CD14-positive monocyte (primary cell): ENCODE results near the gene ESF1. TPM values are rescaled to one million over a fixed set of nuclear protein-coding genes. Genes with fewer than 3 reads are reported as not detected.
A peak's percentile ranks its signal among the peaks of the same experiment; 100 is the strongest.

Experiments
- DNase-seq, 3 donors: peaks; one replicate each; pipeline ENCODE4 v3.0.0-alpha.2; 2011 to 2022
- H2AFZ ChIP-seq: 2 replicates; pipeline ENCODE4 v1.6.0; 2012; ENCODE audit warnings: mild to moderate bottlenecking, low read depth, low read length, inconsistent platforms; ENCODE audit not compliant: insufficient read depth, poor library complexity, severe bottlenecking
- H3K27ac ChIP-seq, 2 donors: 1 replicate in 1 of 2; 2 replicates in 1 of 2; pipeline ENCODE4 v1.5.1; 2012 to 2013; ENCODE audit warnings: low read length in 2 of 2, control low read depth in 1 of 2, inconsistent platforms in 1 of 2, low read depth in 1 of 2, mild to moderate bottlenecking in 1 of 2
- H3K27me3 ChIP-seq, 2 donors: one replicate each; pipeline versions ENCODE4 v1.6.0 to v1.6.1; 2011 to 2013; ENCODE audit warnings: low read length in 2 of 2; ENCODE audit not compliant: control insufficient read depth in 2 of 2, insufficient read depth in 2 of 2
- H3K36me3 ChIP-seq, 2 donors: replicated peaks in 1 of 2; 1 replicate in 1 of 2; 2 replicates in 1 of 2; pipeline versions ENCODE4 v1.5.1 to v1.6.1; 2012 to 2013; ENCODE audit warnings: low read length in 2 of 2, control low read depth in 1 of 2, inconsistent platforms in 1 of 2, mild to moderate bottlenecking in 1 of 2; ENCODE audit not compliant: insufficient read depth in 2 of 2, control insufficient read depth in 1 of 2
- H3K4me1 ChIP-seq, 2 donors: 1 replicate in 1 of 2; 2 replicates in 1 of 2; pipeline versions ENCODE4 v1.5.1 to v1.6.1; 2012 to 2013; ENCODE audit warnings: low read length in 2 of 2, control low read depth in 1 of 2, inconsistent platforms in 1 of 2, mild to moderate bottlenecking in 1 of 2, moderate library complexity in 1 of 2; ENCODE audit not compliant: insufficient read depth in 2 of 2, control insufficient read depth in 1 of 2
- H3K4me2 ChIP-seq: replicated peaks from 2 replicates; pipeline ENCODE3; 2012; ENCODE audit warnings: low read length, moderate library complexity, mild to moderate bottlenecking; ENCODE audit not compliant: poor library complexity, severe bottlenecking; ENCODE audit errors: extremely low read depth
- H3K4me3 ChIP-seq, 3 experiments: fragments of 200-600 bp in 1 of 3; sonication (generic) in 1 of 3; replicated peaks in 1 of 3; 1 replicate in 2 of 3; 2 replicates in 1 of 3; pipeline ENCODE4 v1.5.1; 2011 to 2013; ENCODE audit warnings: low read length in 3 of 3, mild to moderate bottlenecking in 3 of 3, control low read depth in 2 of 3, low read depth in 2 of 3, inconsistent platforms in 1 of 3, moderate library complexity in 1 of 3
- H3K79me2 ChIP-seq: 2 replicates; pipeline ENCODE4 v1.6.0; 2012; ENCODE audit warnings: mild to moderate bottlenecking, control low read depth, inconsistent platforms, low read length, moderate library complexity; ENCODE audit not compliant: insufficient read depth
- H3K9ac ChIP-seq: 2 replicates; pipeline ENCODE4 v1.6.0; 2017; ENCODE audit warnings: low read length, mild to moderate bottlenecking; ENCODE audit not compliant: insufficient read depth, poor library complexity, severe bottlenecking
- H3K9me3 ChIP-seq, 2 donors: replicated peaks in 1 of 2; 1 replicate in 1 of 2; 2 replicates in 1 of 2; pipeline versions ENCODE4 v1.5.1 to v1.6.1; 2012 to 2013; ENCODE audit warnings: low read length in 2 of 2, control low read depth in 1 of 2; ENCODE audit not compliant: control insufficient read depth in 1 of 2, insufficient read depth in 1 of 2
- H4K20me1 ChIP-seq: 2 replicates; pipeline ENCODE4 v1.6.0; 2012; ENCODE audit warnings: mild to moderate bottlenecking, low read length, control low read depth, moderate library complexity; ENCODE audit not compliant: insufficient read depth
- H3K27ac Mint-ChIP-seq, 7 donors: one replicate each; pipeline ENCODE4 v1.8.0; 2020; ENCODE audit warnings: mild to moderate bottlenecking in 7 of 7, mixed read lengths in 7 of 7, moderate library complexity in 6 of 7, inconsistent platforms in 2 of 7
- H3K27me3 Mint-ChIP-seq, 3 donors: one replicate each; pipeline ENCODE4 v1.8.0; 2021 to 2022; ENCODE audit warnings: low read depth in 3 of 3, mild to moderate bottlenecking in 3 of 3, mixed read lengths in 3 of 3, moderate library complexity in 3 of 3, inconsistent platforms in 1 of 3
- H3K36me3 Mint-ChIP-seq, 2 donors: one replicate each; pipeline ENCODE4 v1.8.0; 2020; ENCODE audit warnings: mixed read lengths in 2 of 2, inconsistent platforms in 1 of 2, mild to moderate bottlenecking in 1 of 2
- H3K4me1 Mint-ChIP-seq: one replicate; pipeline ENCODE4 v1.8.0; 2020; ENCODE audit warnings: mild to moderate bottlenecking, mixed read lengths
- H3K4me3 Mint-ChIP-seq, 2 donors: one replicate each; pipeline ENCODE4 v1.8.0; 2020; ENCODE audit warnings: mild to moderate bottlenecking in 2 of 2, mixed read lengths in 2 of 2, moderate library complexity in 1 of 2
- H3K9me3 Mint-ChIP-seq, 7 donors: one replicate each; pipeline ENCODE4 v1.8.0; 2020 to 2022; ENCODE audit warnings: mixed read lengths in 7 of 7, mild to moderate bottlenecking in 6 of 7, moderate library complexity in 6 of 7, inconsistent platforms in 2 of 7
- WGBS: methylation state at CpG from one replicate; pipeline ENCODE4 v1.1.5; 2013; ENCODE audit warnings: missing lambda C conversion rate; ENCODE audit not compliant: insufficient coverage; 5-methylcytosine and 5-hydroxymethylcytosine counted together
- intact Hi-C, 2 donors: fragments of 100-400 bp; cut with micrococcal nuclease; formaldehyde crosslinking; loops; one replicate each; pipeline versions ENCODE4 v1.15.0 to v1.15.1; 2023
- polyA plus RNA-seq, 3 donors: library from polyadenylated mRNA; depleted of rRNA in 1 of 3; unstranded in 2 of 3; stranded (reverse) in 1 of 3; fragments of 300-500 nt in 2 of 3; fragments of >200 nt in 1 of 3; fragmentation: Illumina TruSeq in 2 of 3; gene quantifications; 1 replicate in 2 of 3; 2 replicates in 1 of 3; pipeline ENCODE4 v1.2.3, GENCODE V29; 2012 to 2021
- TF ChIP-seq, protein P1 (sequence below): fragments of 200-600 bp; IDR thresholded peaks from one replicate; pipeline ENCODE4 v1.8.0; 2022; ENCODE audit warnings: antibody characterized with exemption, mild to moderate bottlenecking

Gene ESF1
- polyA plus RNA-seq, 3 donors = 0.73 to 2.3 (median 1.7) TPM

DNA sequence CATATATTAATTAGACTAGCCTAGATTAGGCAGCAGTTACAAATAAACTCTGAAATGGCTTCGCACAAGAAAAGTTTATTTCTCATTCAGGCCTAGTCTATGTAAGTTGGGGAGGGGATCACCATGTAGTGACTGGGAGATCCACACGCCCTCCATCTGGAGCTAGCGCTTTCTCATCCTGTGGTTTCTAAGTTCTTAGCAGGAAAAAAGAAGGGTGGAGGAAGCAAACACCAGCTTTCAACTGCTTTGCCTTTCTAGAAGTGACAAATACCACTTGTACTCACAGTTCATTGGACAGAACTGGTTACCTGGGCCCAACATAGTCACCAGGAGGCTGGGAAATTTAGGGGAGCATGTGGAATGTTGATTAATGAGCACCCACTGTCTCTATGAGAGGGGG is 46.8 kb upstream of the ESF1 start:
- H3K9me3 Mint-ChIP-seq = peaks cover 0 to 3% (median 0%) of the 10 kb centered on the region in 7 donors
- 67% methylated on average over 2 of the region's 3 CpGs for WGBS
- TF ChIP-seq, protein P1, sequence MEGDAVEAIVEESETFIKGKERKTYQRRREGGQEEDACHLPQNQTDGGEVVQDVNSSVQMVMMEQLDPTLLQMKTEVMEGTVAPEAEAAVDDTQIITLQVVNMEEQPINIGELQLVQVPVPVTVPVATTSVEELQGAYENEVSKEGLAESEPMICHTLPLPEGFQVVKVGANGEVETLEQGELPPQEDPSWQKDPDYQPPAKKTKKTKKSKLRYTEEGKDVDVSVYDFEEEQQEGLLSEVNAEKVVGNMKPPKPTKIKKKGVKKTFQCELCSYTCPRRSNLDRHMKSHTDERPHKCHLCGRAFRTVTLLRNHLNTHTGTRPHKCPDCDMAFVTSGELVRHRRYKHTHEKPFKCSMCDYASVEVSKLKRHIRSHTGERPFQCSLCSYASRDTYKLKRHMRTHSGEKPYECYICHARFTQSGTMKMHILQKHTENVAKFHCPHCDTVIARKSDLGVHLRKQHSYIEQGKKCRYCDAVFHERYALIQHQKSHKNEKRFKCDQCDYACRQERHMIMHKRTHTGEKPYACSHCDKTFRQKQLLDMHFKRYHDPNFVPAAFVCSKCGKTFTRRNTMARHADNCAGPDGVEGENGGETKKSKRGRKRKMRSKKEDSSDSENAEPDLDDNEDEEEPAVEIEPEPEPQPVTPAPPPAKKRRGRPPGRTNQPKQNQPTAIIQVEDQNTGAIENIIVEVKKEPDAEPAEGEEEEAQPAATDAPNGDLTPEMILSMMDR = no peak
- H3K36me3 Mint-ChIP-seq = no peaks in the 10 kb centered on the region
- no peak overlapping the region for H3K4me3 ChIP-seq
- no peak overlapping the region for H3K4me3 Mint-ChIP-seq
- H4K20me1 ChIP-seq = no peaks in the 10 kb centered on the region
- peaks cover 0 to under 1% of the 10 kb centered on the region in 2 donors for H3K27me3 ChIP-seq
- DNase-seq = no peak
- no peak overlapping the region for H3K4me2 ChIP-seq
- peaks cover 1 to 6% (median 2%) of the 10 kb centered on the region in 3 donors for H3K27me3 Mint-ChIP-seq
- no peaks in the 10 kb centered on the region for H3K79me2 ChIP-seq
- H3K4me1 Mint-ChIP-seq = peaks cover 7% of the 10 kb centered on the region
- H2AFZ ChIP-seq = no peak overlapping the region
- H3K9ac ChIP-seq = no peak overlapping the region
- no peak overlapping the region for H3K27ac ChIP-seq
- intact Hi-C loops = no loop called here
- H3K27ac Mint-ChIP-seq = no peak overlapping the region
- H3K36me3 ChIP-seq = no peaks in the 10 kb centered on the region
- H3K9me3 ChIP-seq = no peaks in the 10 kb centered on the region
- peaks cover under 1 to 4% of the 10 kb centered on the region in 2 donors for H3K4me1 ChIP-seq

DNA sequence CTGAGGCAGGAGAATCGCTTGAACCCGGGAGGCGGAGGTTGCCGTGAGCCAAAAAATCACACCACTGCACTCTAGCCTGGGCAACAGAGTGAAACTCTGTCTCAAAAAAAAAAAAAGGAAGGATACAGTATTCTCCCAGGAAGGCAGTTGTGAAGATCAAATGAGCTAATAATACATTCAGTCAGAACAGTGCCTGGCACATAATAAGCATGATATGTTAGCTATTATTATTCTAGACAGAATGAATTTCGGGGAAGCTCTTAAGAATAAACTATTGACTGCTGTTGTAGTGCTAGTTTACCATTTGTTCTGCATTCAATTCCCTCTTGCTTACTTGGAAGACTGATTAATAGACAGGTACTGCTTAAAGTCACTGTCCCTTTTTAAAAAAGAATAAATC is 40.7 kb upstream of the ESF1 start:
- Histone ChIP-seq H3K4me1 (peaks cover 25 to 28% of the 10 kb centered on the region in 2 donors), H3K4me3 (peak overlapping the region in 1 of 3 experiments; percentile 29), H3K36me3 (no peaks in the 10 kb centered on the region), H3K9me3 (no peaks in the 10 kb centered on the region), H4K20me1 (no peaks in the 10 kb centered on the region), H3K27ac (no peak overlapping the region), H3K4me2 (peak overlapping the region; percentile 37), H3K79me2 (no peaks in the 10 kb centered on the region), H2AFZ (peak overlapping the region; percentile 34), H3K27me3 (no peaks in the 10 kb centered on the region), H3K9ac (no peak overlapping the region)
- H3K9me3 Mint-ChIP-seq = peaks cover 0 to 3% (median 0%) of the 10 kb centered on the region in 7 donors
- DNase-seq = no peak
- H3K27ac Mint-ChIP-seq = peak overlapping the region in 3 of 7 donors; percentile 53 to 74 (median 68)
- peaks cover 0 to 5% (median 5%) of the 10 kb centered on the region in 3 donors for H3K27me3 Mint-ChIP-seq
- TF ChIP-seq, protein P1 = no peak
- H3K4me1 Mint-ChIP-seq = peaks cover 37% of the 10 kb centered on the region
- intact Hi-C loops = no loop called here
- peak overlapping the region; percentile 66 to 81 for H3K4me3 Mint-ChIP-seq
- WGBS = no CpG with 5 or more reads among the region's 5 CpGs
- no peaks in the 10 kb centered on the region for H3K36me3 Mint-ChIP-seq
